GM12874 (cell line): Measurements from ENCODE around the gene BCL6.

Source experiments
- TF ChIP-seq, protein P1 (sequence below): IDR thresholded peaks from 2 replicates; pipeline ENCODE4 v1.5.1; 2011; ENCODE audit warnings: low read depth, mild to moderate bottlenecking, control low read depth, low read length, moderate library complexity; ENCODE audit not compliant: insufficient read depth

BCL6 gene

DNA sequence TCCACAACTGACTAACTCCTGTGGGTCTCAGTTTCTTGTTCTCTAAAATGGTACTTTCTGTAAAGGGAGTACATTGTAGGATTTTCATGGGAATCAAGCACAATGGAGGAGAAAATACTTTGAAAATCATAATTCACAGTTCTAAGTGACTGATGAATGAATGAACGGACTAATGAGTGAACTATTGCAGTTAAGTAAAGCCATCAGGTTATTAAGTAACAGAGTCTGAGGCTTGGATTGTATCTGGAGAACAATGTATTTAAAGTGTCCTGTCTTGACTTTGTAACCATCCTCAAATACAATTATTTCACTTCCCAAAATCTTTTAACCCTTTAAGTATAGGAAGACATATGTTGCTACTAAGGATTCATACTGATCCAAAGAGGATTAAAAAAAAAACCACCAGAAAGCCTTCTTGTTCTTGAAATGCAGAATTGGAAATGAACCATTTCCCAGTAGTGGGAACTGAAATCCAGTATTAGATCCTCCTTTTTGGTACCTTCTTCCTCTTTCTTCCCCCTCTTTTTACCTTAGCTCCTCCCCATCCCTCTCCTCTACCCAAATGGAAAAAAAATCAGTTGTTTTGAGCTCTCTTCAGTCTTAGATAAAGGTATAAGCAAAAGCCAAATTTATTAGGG is 13.2 kb upstream of the BCL6 start:
- TF ChIP-seq, protein P1, sequence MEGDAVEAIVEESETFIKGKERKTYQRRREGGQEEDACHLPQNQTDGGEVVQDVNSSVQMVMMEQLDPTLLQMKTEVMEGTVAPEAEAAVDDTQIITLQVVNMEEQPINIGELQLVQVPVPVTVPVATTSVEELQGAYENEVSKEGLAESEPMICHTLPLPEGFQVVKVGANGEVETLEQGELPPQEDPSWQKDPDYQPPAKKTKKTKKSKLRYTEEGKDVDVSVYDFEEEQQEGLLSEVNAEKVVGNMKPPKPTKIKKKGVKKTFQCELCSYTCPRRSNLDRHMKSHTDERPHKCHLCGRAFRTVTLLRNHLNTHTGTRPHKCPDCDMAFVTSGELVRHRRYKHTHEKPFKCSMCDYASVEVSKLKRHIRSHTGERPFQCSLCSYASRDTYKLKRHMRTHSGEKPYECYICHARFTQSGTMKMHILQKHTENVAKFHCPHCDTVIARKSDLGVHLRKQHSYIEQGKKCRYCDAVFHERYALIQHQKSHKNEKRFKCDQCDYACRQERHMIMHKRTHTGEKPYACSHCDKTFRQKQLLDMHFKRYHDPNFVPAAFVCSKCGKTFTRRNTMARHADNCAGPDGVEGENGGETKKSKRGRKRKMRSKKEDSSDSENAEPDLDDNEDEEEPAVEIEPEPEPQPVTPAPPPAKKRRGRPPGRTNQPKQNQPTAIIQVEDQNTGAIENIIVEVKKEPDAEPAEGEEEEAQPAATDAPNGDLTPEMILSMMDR = no peak

DNA sequence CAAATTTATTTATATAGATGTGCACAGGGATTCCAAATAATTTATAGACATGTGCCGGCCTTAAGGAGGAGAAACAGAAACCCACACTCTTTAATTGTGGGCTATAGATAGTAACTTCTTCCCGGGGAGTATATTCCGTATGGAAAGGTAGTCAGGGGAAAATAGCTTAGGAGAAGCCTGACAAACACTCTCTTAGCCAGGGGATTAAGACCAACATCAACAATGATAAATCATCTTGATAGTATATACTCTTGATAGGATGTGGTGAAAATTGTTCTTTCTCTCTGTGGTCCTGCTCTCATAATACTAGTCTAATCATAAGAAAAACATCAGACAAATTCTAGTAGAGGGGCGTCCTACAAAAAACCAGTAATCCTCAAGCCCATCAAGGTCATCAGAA is 8.2 kb upstream of the BCL6 start:
- TF ChIP-seq, protein P1 = no peak

DNA sequence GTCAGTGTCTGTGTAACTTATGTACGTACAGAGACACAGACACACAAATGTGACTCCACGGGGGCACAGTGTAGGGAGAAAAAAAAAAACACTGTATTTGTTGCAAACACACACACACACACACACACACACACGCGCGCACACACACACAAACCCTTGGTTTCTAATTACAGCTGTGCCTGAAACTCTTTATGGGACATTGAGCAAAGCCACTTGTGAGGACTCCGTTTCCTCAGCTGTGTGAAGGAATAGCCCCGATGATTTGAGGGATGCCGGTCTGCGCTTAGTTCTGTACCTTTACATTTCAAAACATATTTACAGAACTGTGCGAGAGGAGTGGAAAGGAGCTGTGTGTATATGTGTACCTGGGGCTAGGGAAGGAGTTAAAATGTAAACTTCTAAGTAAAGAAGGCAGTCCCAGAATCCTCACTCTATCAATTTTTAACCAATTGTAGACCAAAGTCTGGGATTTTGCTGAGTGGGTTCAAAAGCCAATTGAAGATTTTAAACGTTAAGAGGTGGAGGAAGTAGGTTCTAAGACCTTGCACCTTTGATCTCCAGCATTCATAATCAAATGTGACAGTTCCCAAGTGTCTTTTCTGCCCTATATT is 5.3 kb upstream of the BCL6 start:
- TF ChIP-seq, protein P1 = no peak

DNA sequence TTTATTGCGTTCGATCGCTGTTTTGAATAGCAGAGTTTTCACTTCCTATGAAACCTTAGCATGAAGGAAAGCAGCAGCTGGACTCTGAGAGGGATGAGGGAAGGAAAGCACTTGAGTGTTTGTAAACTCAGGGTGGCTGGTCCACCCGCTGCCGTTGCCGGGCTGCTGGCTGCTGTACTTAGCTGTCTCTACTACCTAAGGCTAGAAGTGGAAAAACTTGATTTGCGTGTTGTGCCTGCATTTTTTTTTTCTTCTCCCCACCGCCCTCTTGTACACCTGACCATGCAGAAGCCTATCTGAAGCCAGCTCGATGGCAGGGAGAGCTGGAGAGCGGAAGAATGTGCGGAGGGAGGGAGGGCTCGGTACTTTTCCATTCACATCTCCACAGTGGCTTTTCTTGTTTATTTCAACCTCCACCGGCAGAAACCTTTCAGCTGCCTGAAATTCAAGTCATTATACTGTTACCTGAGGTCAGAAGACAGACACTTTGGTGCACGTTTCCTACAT is 4.8 kb upstream of the BCL6 start:
- TF ChIP-seq, protein P1 = no peak

DNA sequence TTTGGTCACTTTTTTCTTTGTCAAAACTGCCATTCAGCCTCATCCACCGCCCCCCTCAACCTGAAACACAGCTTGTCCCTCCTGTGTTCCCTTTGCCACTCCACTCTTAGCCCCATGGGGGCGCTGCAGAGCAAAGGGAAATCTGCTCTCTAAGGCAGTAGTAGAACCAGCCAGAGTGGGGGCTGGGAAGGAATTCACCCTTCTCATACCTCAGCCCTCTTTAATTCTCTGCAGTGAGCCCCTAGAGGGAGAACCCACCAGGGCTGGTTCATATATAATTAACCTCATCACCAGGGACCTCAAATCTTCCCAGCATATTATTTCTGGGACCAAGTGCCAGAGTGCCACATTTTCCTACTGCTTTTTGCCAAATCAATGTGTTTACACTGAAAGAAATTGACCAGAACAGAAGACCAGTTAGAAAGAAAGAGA is 2.8 kb upstream of the BCL6 start:
- TF ChIP-seq, protein P1 = peak; percentile 94

DNA sequence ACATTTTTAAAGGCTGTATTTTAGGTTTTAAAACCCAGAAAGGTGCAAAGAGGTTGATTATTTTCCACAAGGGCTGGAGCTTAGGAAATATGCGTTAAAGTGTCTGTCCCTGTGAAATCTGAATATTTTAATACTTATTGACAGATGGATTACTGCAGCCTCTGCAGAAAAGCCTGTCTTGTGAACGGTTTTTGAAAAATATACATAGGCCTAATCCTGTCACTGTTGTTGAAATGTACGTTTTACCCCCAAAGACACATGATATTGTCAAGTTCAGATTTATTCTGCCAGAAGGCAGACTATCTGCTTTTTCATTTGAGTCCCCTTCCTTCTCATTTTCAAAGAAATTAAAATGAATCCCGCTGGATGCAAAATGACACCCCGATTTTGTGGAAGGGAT is 2.2 kb upstream of the BCL6 start:
- TF ChIP-seq, protein P1 = no peak

DNA sequence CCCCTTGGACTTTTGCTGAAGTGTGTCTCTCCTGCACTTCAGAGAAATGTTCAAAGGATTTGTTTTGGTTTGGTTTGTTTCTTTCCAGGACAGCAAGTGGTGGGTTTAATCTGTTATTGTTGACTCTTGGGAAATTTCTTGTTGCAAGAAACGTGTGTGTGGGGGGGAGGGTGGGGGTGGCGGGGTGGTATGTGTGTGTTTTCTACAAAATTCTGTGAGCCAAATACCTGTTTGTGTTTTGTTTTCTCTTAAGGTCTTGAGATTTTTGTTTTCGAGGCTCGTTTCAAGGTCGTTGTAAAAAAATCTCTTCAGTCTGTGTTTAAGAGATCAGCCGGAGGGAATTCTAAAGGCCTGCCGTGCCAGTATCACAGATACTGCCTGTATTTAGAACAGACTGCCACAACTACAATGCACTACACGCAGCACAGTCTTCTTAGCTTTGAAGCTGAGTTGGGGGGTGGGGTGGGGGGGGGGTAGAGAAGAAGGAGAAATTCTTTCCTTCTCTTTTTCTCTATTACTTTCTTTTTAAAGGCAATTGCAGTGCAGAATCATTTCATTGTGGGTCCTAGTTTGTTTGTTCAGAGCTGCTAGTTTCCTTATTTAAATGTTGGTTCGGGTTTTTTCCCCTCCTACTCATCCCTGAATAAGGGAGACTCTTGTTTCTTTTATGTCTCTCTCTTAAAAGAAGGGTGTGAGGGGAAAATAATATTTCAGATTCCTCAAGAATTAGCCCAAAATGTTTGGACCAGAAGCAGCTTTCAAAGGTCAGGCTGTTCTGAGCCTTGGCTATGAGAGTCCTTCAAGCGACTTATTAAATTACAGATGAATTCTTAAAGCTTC is 1.4 kb upstream of the BCL6 start:
- TF ChIP-seq, protein P1 = no peak
